DMS114 treated with DMSO at 0.1 percent for 48 hours (cell line): ENCODE results near the gene TPBGL.

Source experiments
- DNase-seq: peaks from one replicate; lab custom pipeline; 2025; ENCODE audit not compliant: unreplicated experiment; lab: John Stamatoyannopoulos, UW

TPBGL gene

GRCh38 chr11:75289511-75289760 is 48.9 kb downstream of the TPBGL start:
- no peak for DNase-seq

DNA sequence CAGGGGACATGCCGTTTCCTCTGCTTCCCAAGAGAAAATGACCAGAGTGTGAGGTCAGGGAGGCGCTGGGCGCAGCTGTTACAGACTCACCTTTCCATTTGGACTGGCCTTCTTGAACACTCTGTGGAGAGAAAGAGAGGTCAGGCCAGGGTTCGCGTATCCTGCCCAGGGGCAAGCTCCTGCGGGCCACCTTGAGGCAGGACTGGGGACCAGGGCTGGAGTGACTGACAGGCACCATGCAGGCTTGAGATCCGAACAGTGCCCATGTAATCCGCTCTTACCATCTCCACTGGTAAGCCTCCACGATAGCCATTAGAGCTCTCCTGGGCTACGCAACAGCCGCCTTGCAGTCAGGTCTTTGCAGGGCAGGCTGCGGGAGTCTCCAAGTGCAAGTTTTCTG is 49.3 kb downstream of the TPBGL start:
- DNase-seq, result no peak

- DNase-seq, result no peak
Measured at GRCh38 chr11:75291741-75292140, 51.2 kb downstream of the TPBGL start.

DNA sequence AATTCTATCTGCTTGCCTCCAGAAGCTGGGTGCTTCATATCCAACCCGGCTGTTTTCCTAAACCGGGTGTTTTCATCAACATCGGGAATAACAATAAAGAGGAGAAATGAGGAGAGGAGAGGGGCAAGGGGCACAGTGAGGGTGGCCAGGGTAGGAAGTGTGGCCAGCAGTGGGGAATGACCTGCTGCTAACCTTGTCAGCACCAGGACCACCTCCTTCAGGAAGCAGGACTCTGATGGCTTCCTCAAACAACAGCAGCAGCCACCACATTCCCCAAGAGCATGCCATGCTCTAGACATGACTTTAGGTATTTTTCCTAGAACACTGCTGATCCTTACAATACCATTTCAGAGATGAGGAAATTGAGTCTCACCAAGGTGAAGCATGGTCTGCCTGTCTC is 52.4 kb downstream of the TPBGL start:
- DNase-seq, result no peak
